ENCODE measurements around the gene YIF1B.

The YIF1B gene

GRCh38 chr19:38289955-38290354 lies 25.8 kb downstream of the YIF1B start:
- Histone ChIP-seq H3K4me3 (no peak overlapping the region), H3K27me3 (no peaks in the 10 kb centered on the region), H3K27ac (no peak overlapping the region), H3K36me3 (peaks cover 7 to 56% (median 20%) of the 10 kb centered on the region in 3 donors), H3K9me3 (no peaks in the 10 kb centered on the region), H3K4me1 (peaks cover 0 to 18% (median 0%) of the 10 kb centered on the region in 4 donors)
- no peak for TF ChIP-seq CTCF (IDR thresholded peaks at IDR 0.05)
- DNase-seq: no peak
- intact Hi-C loops (cut with DNase I; ENCODE audit: low total_unique reads): no loop called here

- Histone ChIP-seq H3K4me3 (no peak overlapping the region), H3K4me1 (peaks cover 0 to 18% (median 0%) of the 10 kb centered on the region in 4 donors), H3K36me3 (peaks cover 7 to 54% (median 20%) of the 10 kb centered on the region in 3 donors), H3K9me3 (no peaks in the 10 kb centered on the region), H3K27me3 (no peaks in the 10 kb centered on the region), H3K27ac (no peak overlapping the region)
- TF ChIP-seq CTCF (IDR thresholded peaks at IDR 0.05): no peak
- intact Hi-C loops (cut with DNase I; ENCODE audit: low total_unique reads): no loop called here
- no peak for DNase-seq
Observed at GRCh38 chr19:38288123-38288855, 27.5 kb downstream of the YIF1B start.

GRCh38 chr19:38287604-38288003 lies 28.1 kb downstream of the YIF1B start:
- peaks cover 0 to 18% (median 0%) of the 10 kb centered on the region in 4 donors for H3K4me1 ChIP-seq
- H3K36me3 ChIP-seq: peaks cover 7 to 47% (median 20%) of the 10 kb centered on the region in 3 donors
- DNase-seq: no peak
- no peak overlapping the region for H3K27ac ChIP-seq
- H3K4me3 ChIP-seq: no peak overlapping the region
- intact Hi-C loops (cut with DNase I; ENCODE audit: low total_unique reads): no loop called here
- H3K27me3 ChIP-seq: no peaks in the 10 kb centered on the region
- H3K9me3 ChIP-seq: no peaks in the 10 kb centered on the region
- TF ChIP-seq CTCF (IDR thresholded peaks at IDR 0.05): no peak

GRCh38 chr19:38285567-38285966 lies 30.2 kb downstream of the YIF1B start:
- Histone ChIP-seq H3K36me3 (peaks cover 6 to 35% (median 12%) of the 10 kb centered on the region in 3 donors), H3K4me1 (peaks cover 0 to 7% (median 0%) of the 10 kb centered on the region in 4 donors)
- TF ChIP-seq CTCF (IDR thresholded peaks at IDR 0.05): no peak

GRCh38 chr19:38284422-38284821 lies 31.3 kb downstream of the YIF1B start:
- no peak for TF ChIP-seq CTCF (IDR thresholded peaks at IDR 0.05)
- H3K27ac ChIP-seq: no peak overlapping the region
- peaks cover 0 to 23% (median under 1%) of the 10 kb centered on the region in 3 donors for H3K36me3 ChIP-seq
- no peak overlapping the region for H3K4me3 ChIP-seq
- intact Hi-C loops (cut with DNase I; ENCODE audit: low total_unique reads): no loop called here
- no peaks in the 10 kb centered on the region for H3K4me1 ChIP-seq
- no peaks in the 10 kb centered on the region for H3K9me3 ChIP-seq
- no peak for DNase-seq
- no peaks in the 10 kb centered on the region for H3K27me3 ChIP-seq

More at GRCh38 chr19:38285567-38285966, 30.2 kb downstream of the YIF1B start:
- no peaks in the 10 kb centered on the region for H3K9me3 ChIP-seq
- no peaks in the 10 kb centered on the region for H3K27me3 ChIP-seq
- H3K4me3 ChIP-seq: no peak overlapping the region
- intact Hi-C loops (cut with DNase I; ENCODE audit: low total_unique reads): no loop called here
- no peak overlapping the region for H3K27ac ChIP-seq
- DNase-seq: no peak

All from tibial artery (tissue), 4 donors.